Measurements from ENCODE around the gene PIAS4.

The PIAS4 gene

GRCh38 chr19:4019578-4019977, 12.0 kb downstream of the PIAS4 start:
- no peaks in the 10 kb centered on the region; the same call in 1 of the 2 replicates for H4K20me1 ChIP-seq (ENCODE audit: control insufficient read depth, insufficient read depth, low read depth, low read length)

DNA sequence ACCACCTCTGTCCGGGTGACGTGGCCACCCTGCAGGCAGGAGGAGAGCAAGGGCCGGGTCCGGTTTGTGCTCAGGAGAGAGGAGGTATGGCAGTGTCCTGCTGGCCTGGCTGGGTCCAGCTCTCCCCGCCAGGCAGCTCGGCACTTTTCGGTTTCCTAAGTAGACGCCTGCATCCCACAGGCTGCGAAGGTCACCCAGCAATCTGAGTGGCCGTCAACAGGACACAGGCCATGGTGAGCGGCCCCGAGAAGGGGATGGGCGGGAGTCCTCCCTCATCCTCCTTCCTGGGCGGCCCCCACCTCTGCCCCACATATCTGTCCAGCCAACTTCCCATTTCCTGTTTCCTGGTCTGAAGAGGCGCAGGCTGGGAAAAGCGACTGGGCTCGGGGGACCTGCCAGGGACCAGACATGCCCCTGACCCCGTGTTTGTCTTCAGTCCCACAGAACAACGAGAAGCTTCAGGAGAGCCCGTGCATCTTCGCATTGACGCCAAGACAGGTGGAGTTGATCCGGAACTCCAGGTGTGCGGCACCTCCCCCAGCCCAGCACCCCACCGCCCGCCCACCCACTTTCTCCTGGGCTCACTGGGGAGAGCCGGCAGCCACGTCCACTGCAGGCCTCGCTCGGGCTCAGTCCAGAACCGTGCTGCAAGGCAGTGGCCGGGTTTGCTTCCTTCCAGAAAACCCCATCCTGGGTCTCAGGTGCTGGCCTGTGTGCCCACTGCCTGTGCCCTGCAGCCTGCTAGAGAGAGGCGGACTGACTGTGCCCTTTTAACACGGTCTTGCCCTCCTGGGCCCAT, 16.3 kb downstream of the PIAS4 start:
- no peak overlapping the region for H3K4me2 ChIP-seq (ENCODE audit: low read length)
- no peaks in the 10 kb centered on the region for H3K9me3 ChIP-seq (ENCODE audit: control insufficient read depth, insufficient read depth, low read length)
- H3K27me3 ChIP-seq (ENCODE audit: control insufficient read depth, low read length), result no peaks in the 10 kb centered on the region
- no peaks in the 10 kb centered on the region for H3K4me1 ChIP-seq (ENCODE audit: control insufficient read depth, low read length)
- H3K79me2 ChIP-seq (ENCODE audit: control insufficient read depth, low read length), result peaks cover 30% of the 10 kb centered on the region
- no peak for TF ChIP-seq EZH2phosphoT487 (IDR thresholded peaks at IDR 0.05; ENCODE audit: borderline replicate concordance, low read length)
- TF ChIP-seq, protein P1, sequence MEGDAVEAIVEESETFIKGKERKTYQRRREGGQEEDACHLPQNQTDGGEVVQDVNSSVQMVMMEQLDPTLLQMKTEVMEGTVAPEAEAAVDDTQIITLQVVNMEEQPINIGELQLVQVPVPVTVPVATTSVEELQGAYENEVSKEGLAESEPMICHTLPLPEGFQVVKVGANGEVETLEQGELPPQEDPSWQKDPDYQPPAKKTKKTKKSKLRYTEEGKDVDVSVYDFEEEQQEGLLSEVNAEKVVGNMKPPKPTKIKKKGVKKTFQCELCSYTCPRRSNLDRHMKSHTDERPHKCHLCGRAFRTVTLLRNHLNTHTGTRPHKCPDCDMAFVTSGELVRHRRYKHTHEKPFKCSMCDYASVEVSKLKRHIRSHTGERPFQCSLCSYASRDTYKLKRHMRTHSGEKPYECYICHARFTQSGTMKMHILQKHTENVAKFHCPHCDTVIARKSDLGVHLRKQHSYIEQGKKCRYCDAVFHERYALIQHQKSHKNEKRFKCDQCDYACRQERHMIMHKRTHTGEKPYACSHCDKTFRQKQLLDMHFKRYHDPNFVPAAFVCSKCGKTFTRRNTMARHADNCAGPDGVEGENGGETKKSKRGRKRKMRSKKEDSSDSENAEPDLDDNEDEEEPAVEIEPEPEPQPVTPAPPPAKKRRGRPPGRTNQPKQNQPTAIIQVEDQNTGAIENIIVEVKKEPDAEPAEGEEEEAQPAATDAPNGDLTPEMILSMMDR (IDR thresholded peaks at IDR 0.05; ENCODE audit: low read depth, low read length, poor library complexity, severe bottlenecking), result no peak
- no peaks in the 10 kb centered on the region for H3K9me2 ChIP-seq (replicated peaks; ENCODE audit: control insufficient read depth, low read length)
- H3K27ac ChIP-seq (ENCODE audit: low read depth, low read length), result no peak overlapping the region
- H3K36me3 ChIP-seq (ENCODE audit: control insufficient read depth, low read length), result no peaks in the 10 kb centered on the region; the same call in 1 of the 2 replicates
- no peaks in the 10 kb centered on the region for H3F3A ChIP-seq (ENCODE audit: control insufficient read depth, insufficient read depth)
- H4K20me1 ChIP-seq (ENCODE audit: control insufficient read depth, insufficient read depth, low read depth, low read length), result no peaks in the 10 kb centered on the region; the same call in 1 of the 2 replicates
- no peak overlapping the region for H3K4me3 ChIP-seq (ENCODE audit: low read length)

More at GRCh38 chr19:4019578-4019977, 12.0 kb downstream of the PIAS4 start:
- Histone ChIP-seq H3K4me1 (ENCODE audit: control insufficient read depth, low read length) (no peaks in the 10 kb centered on the region), H3K27ac (ENCODE audit: low read depth, low read length) (no peak overlapping the region), H3K27me3 (ENCODE audit: control insufficient read depth, low read length) (no peaks in the 10 kb centered on the region), H3K9me3 (ENCODE audit: control insufficient read depth, insufficient read depth, low read length) (no peaks in the 10 kb centered on the region), H3K36me3 (ENCODE audit: control insufficient read depth, low read length) (peaks cover 9% of the 10 kb centered on the region; the same call in 1 of the 2 replicates), H3K79me2 (ENCODE audit: control insufficient read depth, low read length) (peaks cover 65% of the 10 kb centered on the region), H3K4me2 (ENCODE audit: low read length) (no peak overlapping the region), H3K4me3 (ENCODE audit: low read length) (no peak overlapping the region), H3K9me2 (replicated peaks; ENCODE audit: control insufficient read depth, low read length) (no peaks in the 10 kb centered on the region), H3F3A (ENCODE audit: control insufficient read depth, insufficient read depth) (no peaks in the 10 kb centered on the region)
- TF ChIP-seq EZH2phosphoT487 (IDR thresholded peaks at IDR 0.05; ENCODE audit: borderline replicate concordance, low read length), result no peak
- TF ChIP-seq, protein P1 (IDR thresholded peaks at IDR 0.05; ENCODE audit: low read depth, low read length, poor library complexity, severe bottlenecking), result no peak

DNA sequence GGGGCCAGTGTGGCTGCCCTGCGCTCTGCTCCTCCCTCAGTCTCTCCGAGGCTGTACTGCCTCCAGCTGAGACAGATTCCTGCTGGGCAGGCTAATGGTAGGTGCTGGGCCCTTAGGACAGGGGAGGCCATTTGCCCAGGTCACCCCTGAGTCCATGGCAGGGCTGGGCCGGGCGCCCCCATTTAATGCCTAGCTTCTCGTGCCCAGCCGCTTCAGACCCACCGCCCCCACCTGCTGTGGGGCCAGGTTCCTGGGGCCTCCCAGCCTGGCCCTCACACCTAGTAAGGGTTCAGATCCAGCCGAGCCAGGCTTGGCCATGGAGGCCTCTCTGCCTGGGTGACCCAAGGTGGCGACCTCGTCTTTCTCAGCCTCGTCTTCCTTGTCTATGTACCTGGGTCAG, 17.8 kb downstream of the PIAS4 start:
- H3K27me3 ChIP-seq (ENCODE audit: control insufficient read depth, low read length), result no peaks in the 10 kb centered on the region
- H3K4me3 ChIP-seq (ENCODE audit: low read length), result no peak overlapping the region
- TF ChIP-seq, protein P1 (IDR thresholded peaks at IDR 0.05; ENCODE audit: low read depth, low read length, poor library complexity, severe bottlenecking), result no peak
- no peak for TF ChIP-seq EZH2phosphoT487 (IDR thresholded peaks at IDR 0.05; ENCODE audit: borderline replicate concordance, low read length)
- H3K36me3 ChIP-seq (ENCODE audit: control insufficient read depth, low read length), result no peaks in the 10 kb centered on the region; the same call in 1 of the 2 replicates
- no peaks in the 10 kb centered on the region for H3K9me2 ChIP-seq (replicated peaks; ENCODE audit: control insufficient read depth, low read length)
- no peaks in the 10 kb centered on the region; the same call in 1 of the 2 replicates for H4K20me1 ChIP-seq (ENCODE audit: control insufficient read depth, insufficient read depth, low read depth, low read length)
- no peaks in the 10 kb centered on the region for H3K9me3 ChIP-seq (ENCODE audit: control insufficient read depth, insufficient read depth, low read length)
- H3K4me2 ChIP-seq (ENCODE audit: low read length), result no peak overlapping the region
- no peaks in the 10 kb centered on the region for H3F3A ChIP-seq (ENCODE audit: control insufficient read depth, insufficient read depth)
- H3K27ac ChIP-seq (ENCODE audit: low read depth, low read length), result no peak overlapping the region
- no peaks in the 10 kb centered on the region for H3K4me1 ChIP-seq (ENCODE audit: control insufficient read depth, low read length)
- peaks cover 19% of the 10 kb centered on the region for H3K79me2 ChIP-seq (ENCODE audit: control insufficient read depth, low read length)
